GM21825 (cell line): ENCODE data around the gene FGF18.

Experiments used
- ATAC-seq: cut with Tn5 transposase; IDR thresholded peaks from one replicate; pipeline ENCODE4 v1.9.1; 2021; ENCODE audit warnings: mild to moderate bottlenecking, moderate library complexity; ENCODE audit not compliant: unreplicated experiment

The FGF18 gene

DNA sequence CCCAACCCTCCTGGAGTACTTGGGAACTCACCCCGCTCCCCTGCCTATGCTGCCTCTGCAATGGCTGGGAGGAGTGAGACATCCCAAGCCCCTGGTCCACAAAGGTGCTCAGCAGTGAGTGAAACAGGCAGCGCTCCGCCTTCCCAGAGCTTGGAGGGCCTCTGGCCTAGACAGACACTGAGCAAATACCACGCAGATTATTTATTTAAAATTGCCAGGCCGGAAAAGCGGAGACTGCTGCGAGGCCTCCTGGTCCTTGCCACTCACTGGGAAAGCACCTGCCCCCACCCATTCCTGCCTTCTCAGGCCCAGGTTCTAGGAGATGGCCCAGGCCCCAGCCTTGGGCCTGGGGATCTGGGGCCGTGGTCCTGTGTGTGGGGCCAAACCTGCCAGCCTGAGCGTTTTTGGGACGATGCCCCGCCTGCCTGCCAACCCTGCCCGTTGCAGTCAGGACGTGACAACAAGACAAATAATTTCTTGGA, 17.4 kb downstream of the FGF18 start:
- ATAC-seq: no peak

GRCh38 chr5:171437286-171437821, 17.9 kb downstream of the FGF18 start:
- no peak for ATAC-seq

DNA sequence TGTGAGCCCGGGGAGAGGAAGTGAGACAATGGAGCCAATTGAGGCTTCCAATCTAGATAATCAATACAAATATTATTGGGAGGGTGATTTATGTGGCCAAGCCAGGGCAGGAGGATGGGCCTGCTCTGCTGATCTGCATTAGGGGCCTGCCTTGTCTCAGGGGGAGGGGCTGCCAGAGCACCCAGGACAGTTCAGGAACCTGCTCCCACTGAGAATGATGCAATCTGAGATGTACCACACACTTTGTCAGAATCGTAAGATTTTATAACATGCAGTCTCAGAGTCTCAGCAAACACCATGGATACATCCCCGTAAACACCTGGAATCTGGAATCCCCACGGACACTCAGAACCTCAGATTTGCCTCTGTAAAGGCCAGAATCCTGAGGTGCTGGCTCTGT, 19.3 kb downstream of the FGF18 start:
- ATAC-seq: no peak

- no peak for ATAC-seq
These were observed 21.9 kb downstream of the FGF18 start for GRCh38 chr5:171441246-171441791.

- ATAC-seq: no peak
These were observed 23.0 kb downstream of the FGF18 start for GRCh38 chr5:171442287-171443042.

- no peak for ATAC-seq
These were observed 25.1 kb downstream of the FGF18 start for GRCh38 chr5:171444582-171444981.

DNA sequence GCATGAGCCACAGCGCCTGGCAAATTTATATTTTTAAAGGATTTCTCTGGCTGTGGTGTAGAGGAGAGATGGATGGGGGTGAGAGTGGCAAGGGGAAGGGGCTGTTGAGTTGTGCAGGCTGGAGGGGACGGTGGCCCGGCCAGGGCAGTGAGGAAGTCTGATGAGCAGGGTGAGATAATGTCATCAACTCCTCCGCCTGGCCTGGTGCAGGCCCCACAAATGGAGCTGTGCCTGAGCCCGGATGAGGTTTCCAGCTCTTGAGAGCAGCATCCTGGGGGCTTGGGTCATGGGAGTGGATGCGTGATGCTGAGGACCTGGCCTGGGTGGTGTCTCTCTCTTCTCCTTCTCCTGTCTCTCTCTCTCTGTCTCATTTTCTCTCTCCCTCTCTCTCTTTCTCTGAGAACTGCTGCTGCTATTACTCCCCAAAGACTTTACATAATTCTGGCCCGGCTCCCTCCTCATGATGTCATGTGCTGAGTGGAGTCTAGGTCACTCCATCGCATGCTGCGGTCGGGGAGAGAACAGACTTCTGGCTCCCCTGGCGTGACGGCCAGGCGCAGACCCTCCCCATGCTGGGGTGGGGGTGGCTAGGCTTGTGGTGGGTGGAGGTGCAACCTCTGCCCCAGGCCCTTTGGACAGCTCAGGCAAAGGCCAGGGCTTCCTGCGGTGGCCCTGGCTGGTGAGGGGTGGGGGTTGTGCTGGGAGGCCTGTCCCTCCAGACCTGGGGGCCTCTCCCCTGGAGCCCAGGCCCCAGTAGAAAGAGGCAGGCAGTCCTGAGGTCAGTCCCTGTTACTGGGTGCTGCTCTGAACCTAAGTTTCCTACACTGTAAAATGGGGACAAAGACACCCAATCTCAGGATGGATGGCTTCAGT, 26.4 kb downstream of the FGF18 start:
- no peak for ATAC-seq

DNA sequence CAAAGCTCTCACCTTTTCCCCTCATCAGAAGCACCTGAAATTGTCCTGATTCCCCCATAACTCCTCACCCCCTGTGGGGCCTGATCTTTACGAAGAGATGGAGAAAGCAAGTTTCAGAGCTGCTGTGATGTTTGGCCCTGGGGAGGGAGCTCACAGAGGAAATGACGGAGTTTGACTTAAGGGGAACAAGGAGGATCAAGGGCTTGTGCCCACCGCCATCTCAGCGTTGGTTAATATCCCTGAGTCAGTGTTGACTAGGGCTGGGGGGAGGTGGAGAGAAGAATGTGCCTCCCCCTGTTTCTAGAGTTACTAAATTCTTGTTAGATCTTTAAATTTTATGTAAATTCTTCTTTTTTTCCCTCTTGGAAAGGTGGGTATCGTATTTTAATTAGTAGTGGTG, 27.8 kb downstream of the FGF18 start:
- ATAC-seq: no peak

- no peak for ATAC-seq
These were observed 30.0 kb downstream of the FGF18 start for GRCh38 chr5:171449426-171449825.

GRCh38 chr5:171450423-171451331, 31.2 kb downstream of the FGF18 start:
- no peak for ATAC-seq

DNA sequence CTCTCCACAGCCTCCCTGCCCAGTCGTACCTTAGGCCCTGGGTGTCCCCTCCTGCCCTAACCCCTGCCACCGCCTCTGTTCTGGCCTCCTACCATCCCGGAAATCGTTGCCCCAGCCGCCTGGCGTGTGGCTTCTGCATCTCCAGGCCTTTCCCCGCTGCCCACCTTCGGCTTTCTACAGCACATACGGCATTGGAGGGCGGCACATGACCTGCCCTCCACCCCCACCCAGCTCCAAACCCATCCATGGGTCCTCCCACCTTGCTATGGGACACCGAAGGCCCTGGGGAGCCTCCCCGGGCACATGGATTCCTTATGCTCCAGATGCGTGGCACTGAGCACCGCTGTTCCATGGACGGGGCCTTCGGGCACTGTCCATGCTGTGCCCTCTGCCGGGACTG, 32.0 kb downstream of the FGF18 start:
- no peak for ATAC-seq

DNA sequence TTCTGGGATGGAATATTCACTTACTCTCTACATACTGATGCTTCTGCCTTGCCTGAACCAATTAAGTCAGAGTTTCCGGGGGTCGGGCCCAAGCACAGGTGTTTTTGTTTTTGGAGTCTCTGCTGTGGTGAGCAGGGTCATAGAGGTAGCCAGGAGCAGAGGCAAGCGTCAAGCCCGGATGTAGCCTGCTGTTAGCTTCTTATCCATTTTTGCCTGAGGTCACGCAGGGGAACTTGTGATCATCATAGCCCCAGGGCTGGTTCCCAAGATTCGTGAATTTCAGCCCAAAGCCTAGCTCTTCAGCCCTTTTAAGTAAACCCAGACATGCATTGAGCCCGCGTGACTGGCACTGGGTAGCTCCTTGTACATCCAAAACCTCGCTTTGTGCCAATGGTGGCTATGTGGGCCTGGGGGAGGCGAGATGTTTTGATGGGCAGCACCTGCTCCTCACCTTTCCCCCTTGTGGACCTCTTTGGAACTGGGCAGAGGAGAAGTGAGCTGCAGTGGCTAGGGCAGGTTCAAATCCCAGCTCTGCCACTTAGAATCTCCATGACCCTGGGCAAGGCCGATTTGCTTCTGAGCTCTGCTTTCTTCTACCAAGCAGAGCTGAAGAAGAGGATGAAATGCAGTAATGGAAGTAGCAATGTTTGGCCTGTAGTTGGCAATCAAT, 33.7 kb downstream of the FGF18 start:
- no peak for ATAC-seq

DNA sequence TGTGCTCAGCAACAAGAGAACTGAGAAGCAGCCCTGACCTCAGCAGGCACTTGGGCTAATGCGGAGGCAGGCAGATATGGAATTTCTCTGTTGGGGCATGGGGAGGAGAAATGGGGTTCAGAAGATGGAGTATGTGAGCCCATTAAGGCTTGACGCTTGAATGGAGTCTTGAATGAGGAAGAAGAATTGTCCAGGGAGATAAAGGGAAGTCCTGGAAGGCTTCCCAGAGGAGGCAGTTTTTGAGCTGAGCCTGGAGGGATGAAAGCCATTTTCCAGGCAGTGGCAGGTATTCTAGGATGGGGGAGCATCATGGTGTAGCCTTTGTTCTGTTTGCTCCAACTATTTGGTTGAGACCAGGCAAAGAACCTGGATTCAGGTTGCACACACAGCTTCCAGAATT, 34.5 kb downstream of the FGF18 start:
- no peak for ATAC-seq

GRCh38 chr5:171454549-171454948, 35.1 kb downstream of the FGF18 start:
- no peak for ATAC-seq

DNA sequence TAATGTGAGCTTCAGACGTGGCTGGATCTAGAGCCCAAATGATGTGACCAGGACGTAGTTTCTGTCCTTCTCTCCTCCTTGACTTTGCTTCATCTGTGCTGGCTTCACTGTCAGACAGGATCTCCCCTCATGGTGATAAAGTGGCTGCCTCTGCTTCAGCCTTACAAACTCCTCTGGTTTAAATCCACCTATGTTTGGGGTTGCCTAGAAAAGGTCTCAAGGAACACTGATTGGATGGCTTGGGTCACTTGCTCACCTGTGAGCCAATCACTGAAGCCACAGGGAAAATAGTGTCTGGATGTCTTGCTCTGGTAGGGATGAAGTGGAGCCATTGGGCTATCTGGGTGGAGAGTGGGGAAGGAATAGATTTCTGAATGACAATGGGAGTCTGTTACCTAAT, 36.1 kb downstream of the FGF18 start:
- no peak for ATAC-seq

- no peak for ATAC-seq
These were observed 37.9 kb downstream of the FGF18 start for GRCh38 chr5:171457208-171457981.

GRCh38 chr5:171459839-171460238, 40.4 kb downstream of the FGF18 start:
- no peak for ATAC-seq

GRCh38 chr5:171462136-171462927, 42.9 kb downstream of the FGF18 start:
- no peak for ATAC-seq
